Astrocyte (in vitro differentiated cells and primary cell): ENCODE measurements around the gene PLEKHS1. TPM values are rescaled to one million over a fixed set of nuclear protein-coding genes. Genes with fewer than 3 reads are reported as not detected.

Experiments
- DNase-seq: peaks from one replicate; pipeline ENCODE4 v3.0.0-alpha.2; 2010; ENCODE audit warnings: low read depth
- FAIRE-seq: peaks from 2 replicates; lab custom pipeline; 2011; peaks lifted over from hg19 to GRCh38; lab: Jason Lieb, UNC
- H2AFZ ChIP-seq: 2 replicates; pipeline ENCODE4 v1.6.0; 2012; ENCODE audit warnings: low read depth, low read length, inconsistent platforms
- H3K27ac ChIP-seq: 2 replicates; pipeline ENCODE4 v1.5.1; 2011; ENCODE audit warnings: low read depth, low read length, inconsistent platforms
- H3K27me3 ChIP-seq: 2 replicates; pipeline ENCODE4 v1.6.0; 2011; ENCODE audit warnings: low read length, inconsistent platforms; ENCODE audit not compliant: insufficient read depth
- H3K36me3 ChIP-seq: 2 replicates; pipeline ENCODE4 v1.5.1; 2011; ENCODE audit warnings: low read length, inconsistent platforms; ENCODE audit not compliant: insufficient read depth
- H3K4me1 ChIP-seq: 2 replicates; pipeline ENCODE4 v1.5.1; 2011; ENCODE audit warnings: low read length, inconsistent platforms; ENCODE audit not compliant: insufficient read depth
- H3K4me2 ChIP-seq: 2 replicates; pipeline ENCODE4 v1.6.0; 2012; ENCODE audit warnings: low read length, inconsistent platforms
- H3K4me3 ChIP-seq: 2 replicates; pipeline ENCODE4 v1.5.1; 2011; ENCODE audit warnings: low read depth, mild to moderate bottlenecking, low read length, inconsistent platforms; ENCODE audit not compliant: insufficient read depth
- H3K79me2 ChIP-seq: 2 replicates; pipeline ENCODE4 v1.6.0; 2012; ENCODE audit warnings: mild to moderate bottlenecking, low read length, inconsistent platforms; ENCODE audit not compliant: insufficient read depth
- H3K9ac ChIP-seq: 2 replicates; pipeline ENCODE4 v1.6.0; 2012; ENCODE audit warnings: mild to moderate bottlenecking, low read length, inconsistent platforms
- H3K9me3 ChIP-seq: 2 replicates; pipeline ENCODE4 v1.5.1; 2012; ENCODE audit warnings: low read depth, mild to moderate bottlenecking, low read length, inconsistent platforms; ENCODE audit not compliant: insufficient read depth
- H4K20me1 ChIP-seq: 2 replicates; pipeline ENCODE4 v1.6.0; 2012; ENCODE audit warnings: low read length, inconsistent platforms; ENCODE audit not compliant: insufficient read depth
- H3K27ac Mint-ChIP-seq: one replicate; pipeline ENCODE4 v1.8.0; 2021; ENCODE audit warnings: mild to moderate bottlenecking, mixed read lengths; ENCODE audit not compliant: unreplicated experiment
- H3K27me3 Mint-ChIP-seq: one replicate; pipeline ENCODE4 v1.8.0; 2021; ENCODE audit warnings: low read depth, mixed read lengths; ENCODE audit not compliant: unreplicated experiment
- H3K36me3 Mint-ChIP-seq: one replicate; pipeline ENCODE4 v1.8.0; 2021; ENCODE audit warnings: low read depth, mixed read lengths; ENCODE audit not compliant: unreplicated experiment
- H3K4me1 Mint-ChIP-seq: one replicate; pipeline ENCODE4 v1.8.0; 2021; ENCODE audit warnings: low read depth, mixed read lengths; ENCODE audit not compliant: unreplicated experiment
- H3K4me3 Mint-ChIP-seq: one replicate; pipeline ENCODE4 v1.8.0; 2021; ENCODE audit warnings: mild to moderate bottlenecking, moderate library complexity, mixed read lengths; ENCODE audit not compliant: unreplicated experiment
- H3K9me3 Mint-ChIP-seq: one replicate; pipeline ENCODE4 v1.8.0; 2021; ENCODE audit warnings: mild to moderate bottlenecking, mixed read lengths; ENCODE audit not compliant: unreplicated experiment
- EZH2 ChIP-seq: IDR thresholded peaks from 2 replicates; pipeline ENCODE4 v1.6.1; 2012; ENCODE audit warnings: mild to moderate bottlenecking, low read length, inconsistent platforms; ENCODE audit not compliant: insufficient read depth
- total RNA-seq: library from RNA; stranded (reverse); gene quantifications from 2 replicates; pipeline ENCODE4 v1.2.1, GENCODE V29; 2021
- TF ChIP-seq, protein P1 (sequence below): IDR thresholded peaks from 2 replicates; pipeline ENCODE4 v1.5.1; 2011; ENCODE audit warnings: low read depth, mild to moderate bottlenecking, inconsistent platforms, low read length, moderate library complexity; ENCODE audit not compliant: insufficient read depth

PLEKHS1 gene
- total RNA-seq, 1 donor from 2014 or later: not detected

DNA sequence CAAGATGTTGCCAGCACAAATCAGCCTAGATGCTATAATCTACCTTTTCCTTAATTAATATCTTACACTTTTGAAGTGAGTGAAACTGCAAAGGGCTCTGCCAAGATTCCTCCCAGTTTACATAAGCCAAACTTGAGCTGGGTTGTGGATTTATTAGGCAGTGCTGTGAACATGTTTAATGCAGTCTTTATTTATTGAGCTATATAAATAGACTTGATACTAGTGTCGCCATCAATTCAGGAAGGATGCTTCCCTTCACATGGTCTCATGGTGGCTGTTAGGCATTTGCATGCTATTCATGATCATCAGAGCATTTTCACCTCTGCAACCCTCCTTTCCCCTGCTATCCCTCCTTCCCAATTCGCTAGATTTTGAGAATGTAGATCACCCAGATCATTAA is 40.2 kb downstream of the PLEKHS1 start:
- Histone ChIP-seq H2AFZ (no peak overlapping the region), H3K27me3 (peaks cover 8% of the 10 kb centered on the region), H3K4me3 (no peak overlapping the region), H3K9ac (no peak overlapping the region), H4K20me1 (no peaks in the 10 kb centered on the region), H3K36me3 (no peaks in the 10 kb centered on the region), H3K79me2 (no peaks in the 10 kb centered on the region), H3K4me1 (peaks cover 9% of the 10 kb centered on the region), H3K4me2 (no peak overlapping the region), H3K27ac (no peak overlapping the region), H3K9me3 (no peaks in the 10 kb centered on the region)
- Mint-ChIP-seq H3K27me3 (peaks cover 26% of the 10 kb centered on the region), H3K9me3 (no peaks in the 10 kb centered on the region), H3K36me3 (no peaks in the 10 kb centered on the region), H3K4me3 (no peak overlapping the region), H3K27ac (no peak overlapping the region), H3K4me1 (peaks cover 8% of the 10 kb centered on the region)
- no peak for FAIRE-seq
- no peak for DNase-seq
- no peak for TF ChIP-seq EZH2

DNA sequence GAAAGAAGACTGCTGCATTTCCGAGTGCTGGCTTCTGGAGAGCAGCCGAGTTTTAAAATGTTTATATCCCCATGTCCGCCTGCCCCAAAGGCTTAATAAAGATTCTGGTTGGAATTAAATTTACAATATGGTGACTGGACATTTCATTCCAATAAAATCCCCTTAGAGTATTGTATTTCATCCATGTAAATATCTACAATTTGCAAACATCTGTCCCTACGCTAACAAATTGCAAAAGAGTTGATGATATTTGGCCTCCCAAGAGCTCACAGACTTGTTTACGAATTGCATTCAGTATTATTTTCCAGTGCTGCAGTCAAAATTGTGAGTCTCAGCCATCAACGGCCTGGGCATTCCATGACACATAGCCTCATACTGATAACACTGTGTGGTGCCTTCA is 50.1 kb downstream of the PLEKHS1 start:
- no peak overlapping the region for H3K27ac Mint-ChIP-seq
- no peaks in the 10 kb centered on the region for H3K36me3 Mint-ChIP-seq
- H3K27me3 Mint-ChIP-seq: peaks cover 11% of the 10 kb centered on the region

DNA sequence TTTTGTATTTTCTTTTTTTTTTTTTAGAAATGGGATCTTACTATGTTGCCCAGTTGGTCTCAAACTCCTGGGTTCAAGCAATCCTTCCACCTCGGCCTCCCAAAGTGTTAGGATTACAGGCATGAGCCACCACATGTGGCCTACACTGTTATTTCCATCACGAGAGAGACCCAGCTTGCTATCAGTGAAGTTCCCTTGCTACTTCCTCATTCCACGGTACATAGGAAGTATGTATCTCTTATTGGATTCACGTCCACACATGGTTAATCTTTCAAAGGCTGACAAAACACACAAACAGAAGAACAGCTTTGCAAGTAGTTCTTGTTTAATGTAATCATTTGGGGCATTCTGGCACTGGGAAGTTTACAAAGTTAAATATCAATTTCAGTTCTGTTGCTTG is 51.5 kb downstream of the PLEKHS1 start:
- TF ChIP-seq EZH2: no peak
- TF ChIP-seq, protein P1, sequence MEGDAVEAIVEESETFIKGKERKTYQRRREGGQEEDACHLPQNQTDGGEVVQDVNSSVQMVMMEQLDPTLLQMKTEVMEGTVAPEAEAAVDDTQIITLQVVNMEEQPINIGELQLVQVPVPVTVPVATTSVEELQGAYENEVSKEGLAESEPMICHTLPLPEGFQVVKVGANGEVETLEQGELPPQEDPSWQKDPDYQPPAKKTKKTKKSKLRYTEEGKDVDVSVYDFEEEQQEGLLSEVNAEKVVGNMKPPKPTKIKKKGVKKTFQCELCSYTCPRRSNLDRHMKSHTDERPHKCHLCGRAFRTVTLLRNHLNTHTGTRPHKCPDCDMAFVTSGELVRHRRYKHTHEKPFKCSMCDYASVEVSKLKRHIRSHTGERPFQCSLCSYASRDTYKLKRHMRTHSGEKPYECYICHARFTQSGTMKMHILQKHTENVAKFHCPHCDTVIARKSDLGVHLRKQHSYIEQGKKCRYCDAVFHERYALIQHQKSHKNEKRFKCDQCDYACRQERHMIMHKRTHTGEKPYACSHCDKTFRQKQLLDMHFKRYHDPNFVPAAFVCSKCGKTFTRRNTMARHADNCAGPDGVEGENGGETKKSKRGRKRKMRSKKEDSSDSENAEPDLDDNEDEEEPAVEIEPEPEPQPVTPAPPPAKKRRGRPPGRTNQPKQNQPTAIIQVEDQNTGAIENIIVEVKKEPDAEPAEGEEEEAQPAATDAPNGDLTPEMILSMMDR: no peak
- H3K27me3 ChIP-seq: peaks cover 11% of the 10 kb centered on the region
- H2AFZ ChIP-seq: no peak overlapping the region
- no peak overlapping the region for H3K27ac Mint-ChIP-seq
- no peak for FAIRE-seq
- peaks cover 9% of the 10 kb centered on the region for H3K27me3 Mint-ChIP-seq
- H4K20me1 ChIP-seq: no peaks in the 10 kb centered on the region
- no peaks in the 10 kb centered on the region for H3K9me3 Mint-ChIP-seq
- no peaks in the 10 kb centered on the region for H3K36me3 Mint-ChIP-seq
- H3K4me3 Mint-ChIP-seq: no peak overlapping the region
- no peaks in the 10 kb centered on the region for H3K4me1 Mint-ChIP-seq
- H3K9ac ChIP-seq: no peak overlapping the region
- H3K79me2 ChIP-seq: no peaks in the 10 kb centered on the region
- H3K4me1 ChIP-seq: no peaks in the 10 kb centered on the region
- no peak overlapping the region for H3K4me2 ChIP-seq
- no peaks in the 10 kb centered on the region for H3K9me3 ChIP-seq
- no peak overlapping the region for H3K4me3 ChIP-seq
- no peak for DNase-seq
- H3K27ac ChIP-seq: no peak overlapping the region
- H3K36me3 ChIP-seq: no peaks in the 10 kb centered on the region

More for the DNA sequence above, 50.1 kb downstream of the PLEKHS1 start:
- Histone ChIP-seq H3K27ac (no peak overlapping the region), H3K79me2 (no peaks in the 10 kb centered on the region), H4K20me1 (no peaks in the 10 kb centered on the region), H3K4me1 (no peaks in the 10 kb centered on the region), H3K36me3 (no peaks in the 10 kb centered on the region), H3K4me2 (no peak overlapping the region), H3K4me3 (no peak overlapping the region), H3K9ac (no peak overlapping the region), H3K9me3 (no peaks in the 10 kb centered on the region), H2AFZ (no peak overlapping the region), H3K27me3 (peaks cover 17% of the 10 kb centered on the region)
- no peaks in the 10 kb centered on the region for H3K9me3 Mint-ChIP-seq
- no peak for FAIRE-seq
- no peak overlapping the region for H3K4me3 Mint-ChIP-seq
- TF ChIP-seq EZH2: no peak
- TF ChIP-seq, protein P1: no peak
- DNase-seq: no peak
- no peaks in the 10 kb centered on the region for H3K4me1 Mint-ChIP-seq
